GM23248 (cell line): ENCODE measurements around the gene KCNJ9.

Experiments used
- EZH2 ChIP-seq: fragments of 200-600 bp; sonication (generic); IDR thresholded peaks from 2 replicates; pipeline ENCODE4 v1.6.1; 2018; ENCODE audit warnings: antibody characterized with exemption, mild to moderate bottlenecking; ENCODE audit not compliant: insufficient read depth, poor library complexity, severe bottlenecking
- EZH2phosphoT487 ChIP-seq: fragments of 200-600 bp; sonication (generic); IDR thresholded peaks from 2 replicates; pipeline ENCODE4 v1.6.1; 2018; ENCODE audit warnings: antibody characterized with exemption, moderate library complexity, mild to moderate bottlenecking, low read depth; ENCODE audit not compliant: insufficient read depth

DNA sequence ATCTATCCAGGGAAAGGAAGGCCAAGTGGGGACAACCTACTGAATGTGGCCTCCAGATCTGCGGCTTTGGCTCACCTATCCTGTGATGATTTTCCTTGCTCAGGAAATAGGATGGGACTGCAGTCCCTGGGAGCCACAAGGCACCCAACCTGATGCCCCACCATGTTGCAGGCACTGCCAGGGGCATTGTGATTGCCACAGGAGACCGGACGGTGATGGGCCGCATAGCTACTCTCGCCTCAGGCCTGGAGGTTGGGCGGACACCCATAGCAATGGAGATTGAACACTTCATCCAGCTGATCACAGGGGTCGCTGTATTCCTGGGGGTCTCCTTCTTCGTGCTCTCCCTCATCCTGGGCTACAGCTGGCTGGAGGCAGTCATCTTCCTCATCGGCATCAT, 46.0 kb downstream of the KCNJ9 start:
- TF ChIP-seq EZH2phosphoT487 (no peak), EZH2 (no peak)
